H9 (cell line): Measurements from ENCODE around the gene TRAF7. TPM values are rescaled to one million over a fixed set of nuclear protein-coding genes. Genes with fewer than 3 reads are reported as not detected.
A peak's percentile ranks its signal among the peaks of the same experiment; 100 is the strongest.
"Not testable (repeated sequence)": the region's sequence is repeated elsewhere in the genome, so short reads cannot be mapped to it uniquely, and the experiment has no call there.

Experiments
- DNase-seq: peaks from one replicate; pipeline ENCODE4 v3.0.0-alpha.2; 2017
- H2AFZ ChIP-seq: one replicate; pipeline ENCODE4 v1.6.1; 2013; ENCODE audit warnings: mild to moderate bottlenecking, low read length, control low read depth, moderate library complexity
- H2AK5ac ChIP-seq: 2 replicates; pipeline ENCODE4 v1.6.1; 2013; ENCODE audit warnings: low read length, control low read depth, mixed read lengths; ENCODE audit not compliant: insufficient read length
- H2BK120ac ChIP-seq: one replicate; pipeline ENCODE4 v1.6.1; 2013; ENCODE audit warnings: low read depth, mild to moderate bottlenecking, low read length, control low read depth, inconsistent platforms; ENCODE audit not compliant: poor library complexity, severe bottlenecking
- H2BK12ac ChIP-seq: 2 replicates; pipeline ENCODE4 v1.6.1; 2013; ENCODE audit warnings: low read length, control low read depth, mixed read lengths, low read depth; ENCODE audit not compliant: insufficient read length
- H2BK15ac ChIP-seq: 2 replicates; pipeline ENCODE4 v1.6.1; 2013; ENCODE audit warnings: low read depth, low read length, control low read depth
- H2BK20ac ChIP-seq: one replicate; pipeline ENCODE4 v1.6.1; 2013; ENCODE audit warnings: low read depth, mild to moderate bottlenecking, low read length, control low read depth, inconsistent platforms; ENCODE audit not compliant: poor library complexity, severe bottlenecking
- H2BK5ac ChIP-seq: 2 replicates; pipeline ENCODE4 v1.6.1; 2013; ENCODE audit warnings: low read length, control low read depth, mixed read lengths; ENCODE audit not compliant: insufficient read length
- H3K14ac ChIP-seq: 2 replicates; pipeline ENCODE4 v1.6.1; 2013; ENCODE audit warnings: low read length, control low read depth; ENCODE audit not compliant: insufficient read depth
- H3K18ac ChIP-seq: 2 replicates; pipeline ENCODE4 v1.6.1; 2013; ENCODE audit warnings: low read depth, mild to moderate bottlenecking, mixed read lengths, low read length, control low read depth; ENCODE audit not compliant: insufficient read length
- H3K23ac ChIP-seq: 2 replicates; pipeline ENCODE4 v1.6.1; 2013; ENCODE audit warnings: low read length, control low read depth, mixed read lengths, low read depth; ENCODE audit not compliant: insufficient read length
- H3K23me2 ChIP-seq: 2 replicates; pipeline ENCODE4 v1.6.1; 2013; ENCODE audit warnings: low read depth, mild to moderate bottlenecking, mixed read lengths, low read length, control low read depth; ENCODE audit not compliant: insufficient read length, poor library complexity, severe bottlenecking
- H3K27ac ChIP-seq: 2 replicates; pipeline ENCODE4 v1.5.1; 2013; ENCODE audit warnings: low read length, control low read depth, mixed read lengths, low read depth; ENCODE audit not compliant: insufficient read length
- H3K27me3 ChIP-seq: 2 replicates; pipeline ENCODE4 v1.6.1; 2013; ENCODE audit warnings: low read length, control low read depth, inconsistent platforms; ENCODE audit not compliant: insufficient read depth
- H3K4ac ChIP-seq: 2 replicates; pipeline ENCODE4 v1.6.1; 2013; ENCODE audit warnings: low read depth, mild to moderate bottlenecking, control low read depth, inconsistent platforms, low read length, moderate library complexity
- H3K4me1 ChIP-seq: 2 replicates; pipeline ENCODE4 v1.6.1; 2013; ENCODE audit warnings: low read length, control low read depth, inconsistent platforms; ENCODE audit not compliant: insufficient read depth
- H3K4me2 ChIP-seq: 2 replicates; pipeline ENCODE4 v1.6.1; 2013; ENCODE audit warnings: low read length, control low read depth, mixed read lengths; ENCODE audit not compliant: insufficient read length, insufficient read depth
- H3K56ac ChIP-seq: 2 replicates; pipeline ENCODE4 v1.6.1; 2013; ENCODE audit warnings: low read depth, mild to moderate bottlenecking, mixed read lengths, low read length, control low read depth; ENCODE audit not compliant: insufficient read length
- H3K79me1 ChIP-seq: 2 replicates; pipeline ENCODE4 v1.6.1; 2013; ENCODE audit warnings: low read depth, mild to moderate bottlenecking, moderate library complexity, low read length, control low read depth, inconsistent platforms; ENCODE audit not compliant: insufficient read depth, poor library complexity, severe bottlenecking
- H3K79me2 ChIP-seq: 2 replicates; pipeline ENCODE4 v1.6.1; 2013; ENCODE audit warnings: low read length, control low read depth, inconsistent platforms; ENCODE audit not compliant: insufficient read depth
- H3K9ac ChIP-seq: 2 replicates; pipeline ENCODE4 v1.6.1; 2013; ENCODE audit warnings: low read length, control low read depth, mixed read lengths; ENCODE audit not compliant: insufficient read length; ENCODE audit errors: extremely low read depth
- H3K9me3 ChIP-seq: one replicate; pipeline ENCODE4 v1.6.1; 2013; ENCODE audit warnings: low read depth, low read length, inconsistent platforms; ENCODE audit not compliant: control insufficient read depth
- H3T11ph ChIP-seq: one replicate; pipeline ENCODE4 v1.6.1; 2013; ENCODE audit warnings: mild to moderate bottlenecking, low read length, control low read depth, inconsistent platforms
- H4K20me1 ChIP-seq: one replicate; pipeline ENCODE4 v1.6.1; 2013; ENCODE audit not compliant: control insufficient read depth, insufficient read length, insufficient read depth
- H4K5ac ChIP-seq: 2 replicates; pipeline ENCODE4 v1.6.1; 2013; ENCODE audit warnings: low read depth, mild to moderate bottlenecking, mixed read lengths, low read length, control low read depth; ENCODE audit not compliant: insufficient read length
- H4K8ac ChIP-seq: replicated peaks from 2 replicates; pipeline ENCODE4 v1.6.1; 2013; ENCODE audit warnings: low read length, control low read depth, mixed read lengths, low read depth; ENCODE audit not compliant: insufficient read length
- H4K91ac ChIP-seq: 2 replicates; pipeline ENCODE4 v1.6.1; 2013; ENCODE audit warnings: low read depth, mild to moderate bottlenecking, moderate library complexity, mixed read lengths, low read length, control low read depth; ENCODE audit not compliant: insufficient read length
- H3K27ac Mint-ChIP-seq, 3 experiments: 2 replicates in 2 of 3; 3 replicates in 1 of 3; pipeline ENCODE4 v1.8.0; 2020 to 2021; ENCODE audit warnings: mixed read lengths in 3 of 3, mild to moderate bottlenecking in 1 of 3, moderate library complexity in 1 of 3
- H3K27me3 Mint-ChIP-seq: 2 replicates; pipeline ENCODE4 v1.8.0; 2021; ENCODE audit warnings: low read depth, mild to moderate bottlenecking, moderate library complexity, mixed read lengths
- H3K36me3 Mint-ChIP-seq, 3 experiments: 2 replicates in 2 of 3; 3 replicates in 1 of 3; pipeline ENCODE4 v1.8.0; 2020 to 2021; ENCODE audit warnings: low read depth in 3 of 3, mixed read lengths in 3 of 3; ENCODE audit not compliant: insufficient read depth in 1 of 3
- H3K4me1 Mint-ChIP-seq, 2 experiments: 2 replicates each; pipeline ENCODE4 v1.8.0; 2020; ENCODE audit warnings: mixed read lengths in 2 of 2
- H3K4me3 Mint-ChIP-seq, 2 experiments: 2 replicates in 1 of 2; 3 replicates in 1 of 2; pipeline ENCODE4 v1.8.0; 2020 to 2021; ENCODE audit warnings: mild to moderate bottlenecking in 2 of 2, mixed read lengths in 2 of 2, moderate library complexity in 1 of 2
- H3K9me3 Mint-ChIP-seq, 2 experiments: 2 replicates in 1 of 2; 3 replicates in 1 of 2; pipeline ENCODE4 v1.8.0; 2020; ENCODE audit warnings: mild to moderate bottlenecking in 2 of 2, mixed read lengths in 2 of 2, moderate library complexity in 1 of 2
- WGBS: extraction: QIAGEN DNeasy Blood & Tissue Kit; methylation state at CpG from one replicate; pipeline ENCODE4 v1.1.7; 2013; ENCODE audit warnings: missing lambda C conversion rate, low lambda C conversion rate, mixed read lengths; ENCODE audit not compliant: insufficient read length; ENCODE audit errors: extremely low coverage; 5-methylcytosine and 5-hydroxymethylcytosine counted together
- total RNA-seq: library from RNA; stranded (reverse); gene quantifications from 2 replicates; pipeline ENCODE4 v1.2.1, GENCODE V29; 2021

Gene TRAF7
- total RNA-seq, 1 experiment from 2014 or later = 108 TPM

GRCh38 chr16:2112539-2113106, 43.0 kb upstream of the TRAF7 start:
- H3K4me2 ChIP-seq, H3K18ac ChIP-seq, H3K79me1 ChIP-seq, H3K56ac ChIP-seq, H2BK5ac ChIP-seq, H3K27me3 ChIP-seq, H3K23ac ChIP-seq, H3K27ac ChIP-seq, H3K9me3 ChIP-seq, H4K8ac ChIP-seq, H3K4ac ChIP-seq, H3K4me1 Mint-ChIP-seq, H4K5ac ChIP-seq, H3K23me2 ChIP-seq, H3K27me3 Mint-ChIP-seq, H3K4me1 ChIP-seq, H2BK12ac ChIP-seq, H3K79me2 ChIP-seq, H4K91ac ChIP-seq, H2BK120ac ChIP-seq, H3K9me3 Mint-ChIP-seq, H2AFZ ChIP-seq, H2AK5ac ChIP-seq, H3K9ac ChIP-seq, H2BK15ac ChIP-seq, H3T11ph ChIP-seq, H3K14ac ChIP-seq, H4K20me1 ChIP-seq, H3K4me3 Mint-ChIP-seq, H2BK20ac ChIP-seq, DNase-seq: not testable (repeated sequence)
- H3K27ac Mint-ChIP-seq = 0 out of 7 replicates have a peak overlapping the region, but pooled peaks of 1 of the 3 experiments have one; percentile 55
- peaks cover 0 to 19% (median 11%) of the 10 kb centered on the region in 3 experiments; a peak in 5 of 7 replicates for H3K36me3 Mint-ChIP-seq
- WGBS = no CpG with 5 or more reads among the region's 30 CpGs

DNA sequence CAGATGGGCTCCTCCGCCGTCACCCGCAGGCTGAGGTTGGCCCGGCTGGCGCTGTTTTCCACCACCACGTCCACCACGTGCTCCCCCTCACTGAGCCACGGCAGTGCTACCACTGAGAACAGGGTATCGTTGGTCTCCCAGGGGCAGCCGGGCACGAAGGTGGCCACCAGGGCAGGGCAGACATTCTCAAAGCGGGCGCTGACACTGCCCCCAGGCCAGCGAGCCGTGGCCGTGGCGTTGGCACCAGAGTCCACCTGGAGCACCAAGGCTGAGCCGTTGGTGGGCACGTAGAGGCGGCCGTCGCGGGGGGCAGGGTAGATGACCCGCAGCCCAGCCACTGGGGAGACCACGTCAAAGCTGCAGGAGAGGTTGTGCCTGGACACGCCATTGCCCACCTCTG, 41.4 kb upstream of the TRAF7 start:
- H2AK5ac ChIP-seq, DNase-seq, H4K91ac ChIP-seq, H3K4me3 Mint-ChIP-seq, H3K27ac ChIP-seq, H3K4ac ChIP-seq, H2BK120ac ChIP-seq, H3K27ac Mint-ChIP-seq, H3K27me3 Mint-ChIP-seq, H3K9ac ChIP-seq, H3K14ac ChIP-seq, H3K9me3 ChIP-seq, H3K18ac ChIP-seq, H4K8ac ChIP-seq, H2BK15ac ChIP-seq, H2BK5ac ChIP-seq, H2BK12ac ChIP-seq, H2AFZ ChIP-seq, H3K4me1 ChIP-seq, H3K27me3 ChIP-seq, H4K20me1 ChIP-seq, H3T11ph ChIP-seq, H3K9me3 Mint-ChIP-seq, H3K56ac ChIP-seq, H3K4me2 ChIP-seq, H3K79me2 ChIP-seq, H3K23ac ChIP-seq, H4K5ac ChIP-seq, H3K4me1 Mint-ChIP-seq, H3K79me1 ChIP-seq, H3K23me2 ChIP-seq, H2BK20ac ChIP-seq: not testable (repeated sequence)
- no CpG with 5 or more reads among the region's 26 CpGs for WGBS
- H3K36me3 Mint-ChIP-seq = peaks cover 0 to 18% (median 11%) of the 10 kb centered on the region in 3 experiments; a peak in 5 of 7 replicates
